ENCODE results near the gene KIRREL3.

The KIRREL3 gene

GRCh38 chr11:126805870-126806269, 194.7 kb downstream of the KIRREL3 start:
- in situ Hi-C loops (cut with MboI; ENCODE audit: low pct_unique_long_range_greater_than_20kb, low sequenced_read_pairs, unreplicated experiment): no loop called here
- DNase-seq (ENCODE audit: low spot score): no peak

DNA sequence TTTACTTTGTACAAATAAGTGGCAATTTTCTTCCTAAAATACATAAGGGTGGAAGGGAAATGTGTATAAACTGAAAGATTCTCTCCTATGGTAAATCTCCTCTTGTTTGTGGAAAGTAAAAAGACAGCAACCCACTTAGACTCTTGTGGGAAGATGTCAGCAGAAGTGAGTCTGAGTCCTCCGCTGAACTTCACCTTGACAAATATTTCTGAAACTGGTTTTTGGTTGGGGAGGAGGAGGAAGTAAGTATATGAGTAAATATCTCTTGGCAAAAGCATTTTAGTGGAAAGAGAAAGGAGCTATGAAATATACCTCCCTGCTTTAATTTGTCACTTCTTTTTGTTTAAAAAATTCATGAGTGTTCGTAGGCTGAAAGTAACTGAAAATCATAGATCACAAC, 196.2 kb downstream of the KIRREL3 start:
- DNase-seq (ENCODE audit: low spot score): no peak
- TF ChIP-seq, protein P1, sequence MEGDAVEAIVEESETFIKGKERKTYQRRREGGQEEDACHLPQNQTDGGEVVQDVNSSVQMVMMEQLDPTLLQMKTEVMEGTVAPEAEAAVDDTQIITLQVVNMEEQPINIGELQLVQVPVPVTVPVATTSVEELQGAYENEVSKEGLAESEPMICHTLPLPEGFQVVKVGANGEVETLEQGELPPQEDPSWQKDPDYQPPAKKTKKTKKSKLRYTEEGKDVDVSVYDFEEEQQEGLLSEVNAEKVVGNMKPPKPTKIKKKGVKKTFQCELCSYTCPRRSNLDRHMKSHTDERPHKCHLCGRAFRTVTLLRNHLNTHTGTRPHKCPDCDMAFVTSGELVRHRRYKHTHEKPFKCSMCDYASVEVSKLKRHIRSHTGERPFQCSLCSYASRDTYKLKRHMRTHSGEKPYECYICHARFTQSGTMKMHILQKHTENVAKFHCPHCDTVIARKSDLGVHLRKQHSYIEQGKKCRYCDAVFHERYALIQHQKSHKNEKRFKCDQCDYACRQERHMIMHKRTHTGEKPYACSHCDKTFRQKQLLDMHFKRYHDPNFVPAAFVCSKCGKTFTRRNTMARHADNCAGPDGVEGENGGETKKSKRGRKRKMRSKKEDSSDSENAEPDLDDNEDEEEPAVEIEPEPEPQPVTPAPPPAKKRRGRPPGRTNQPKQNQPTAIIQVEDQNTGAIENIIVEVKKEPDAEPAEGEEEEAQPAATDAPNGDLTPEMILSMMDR (IDR thresholded peaks at IDR 0.05; ENCODE audit: extremely low read depth, insufficient read depth, missing control alignments): no peak
- in situ Hi-C loops (cut with MboI; ENCODE audit: low pct_unique_long_range_greater_than_20kb, low sequenced_read_pairs, unreplicated experiment): no loop called here

More at GRCh38 chr11:126805870-126806269, 194.7 kb downstream of the KIRREL3 start:
- TF ChIP-seq, protein P1 (IDR thresholded peaks at IDR 0.05; ENCODE audit: extremely low read depth, insufficient read depth, missing control alignments): no peak

DNA sequence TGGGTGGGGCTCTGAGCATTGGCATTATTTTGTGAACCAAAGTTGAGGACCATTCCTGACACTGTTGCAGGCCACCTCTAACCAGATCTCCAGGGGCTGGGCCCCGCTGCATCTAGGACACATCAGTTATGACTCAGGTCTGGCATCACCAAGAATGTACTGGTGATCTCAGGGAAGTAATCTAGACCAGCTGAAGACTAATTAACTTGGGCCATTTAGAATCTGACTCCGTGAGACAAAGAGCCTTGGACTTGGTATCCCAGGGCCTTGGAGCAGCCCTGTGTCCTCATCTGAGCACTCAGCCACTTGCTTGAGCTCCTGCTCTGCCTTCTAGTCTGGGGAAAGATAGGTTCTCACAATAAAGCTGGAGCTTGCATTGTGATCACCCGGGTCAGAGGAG, 200.6 kb downstream of the KIRREL3 start:
- TF ChIP-seq, protein P1 (IDR thresholded peaks at IDR 0.05; ENCODE audit: extremely low read depth, insufficient read depth, missing control alignments): no peak
- in situ Hi-C loops (cut with MboI; ENCODE audit: low pct_unique_long_range_greater_than_20kb, low sequenced_read_pairs, unreplicated experiment): no loop called here
- DNase-seq (ENCODE audit: low spot score): no peak

DNA sequence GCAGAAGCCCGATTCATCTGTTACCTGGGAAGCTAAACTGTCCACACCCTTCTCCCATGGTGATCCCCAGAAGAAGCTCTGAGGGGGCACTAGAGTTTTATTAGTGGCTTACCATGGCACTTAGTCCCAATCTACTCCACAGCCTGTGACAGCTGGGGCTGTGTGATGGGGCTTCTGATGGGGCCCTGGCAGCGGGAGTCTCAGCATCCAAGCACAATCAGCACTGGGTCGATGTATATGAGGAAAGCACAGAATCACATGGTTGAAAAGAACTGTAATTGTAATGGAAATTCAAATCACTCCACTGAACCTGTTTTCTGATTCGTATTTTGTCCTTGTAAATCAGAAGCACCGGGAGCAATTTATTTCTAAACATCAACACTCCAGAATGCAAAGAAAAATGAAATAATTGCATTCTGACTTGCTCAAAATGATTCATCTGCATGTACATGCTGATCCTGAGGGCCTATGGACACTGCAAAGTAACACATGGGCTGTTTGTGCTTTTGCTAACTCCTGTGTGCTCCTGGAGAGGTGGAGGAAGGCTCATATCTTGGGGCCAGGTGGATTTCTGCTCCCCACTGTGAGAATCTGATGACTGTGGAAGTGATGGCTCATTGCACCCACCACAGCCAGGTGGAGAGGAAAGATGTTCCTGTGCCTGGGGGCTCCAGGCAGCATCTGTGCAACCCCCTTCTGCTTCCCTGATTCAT, 203.0 kb downstream of the KIRREL3 start:
- DNase-seq (ENCODE audit: low spot score): no peak
- in situ Hi-C loops (cut with MboI; ENCODE audit: low pct_unique_long_range_greater_than_20kb, low sequenced_read_pairs, unreplicated experiment): no loop called here
- TF ChIP-seq, protein P1 (IDR thresholded peaks at IDR 0.05; ENCODE audit: extremely low read depth, insufficient read depth, missing control alignments): no peak

DNA sequence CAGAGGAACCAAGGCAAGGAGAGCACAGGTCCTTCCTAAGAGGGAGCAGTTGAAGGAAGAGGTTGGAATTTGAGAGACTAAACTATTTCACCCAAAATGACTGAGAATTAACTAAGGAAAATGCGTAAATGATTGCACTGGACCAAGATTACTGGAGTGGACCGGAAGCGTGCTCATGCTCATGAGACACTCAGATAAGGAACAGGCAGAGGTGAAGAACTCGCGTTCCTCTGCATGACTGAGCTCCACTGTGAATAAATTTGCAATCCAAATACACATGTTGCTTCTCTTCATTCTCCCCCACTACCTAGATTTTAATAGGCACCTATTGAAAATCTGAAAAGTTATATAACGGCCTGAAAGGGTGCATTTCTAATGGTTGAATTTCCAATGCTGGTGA, 207.0 kb downstream of the KIRREL3 start:
- in situ Hi-C loops (cut with MboI; ENCODE audit: low pct_unique_long_range_greater_than_20kb, low sequenced_read_pairs, unreplicated experiment): no loop called here
- TF ChIP-seq, protein P1 (IDR thresholded peaks at IDR 0.05; ENCODE audit: extremely low read depth, insufficient read depth, missing control alignments): no peak
- no peak for DNase-seq (ENCODE audit: low spot score)

DNA sequence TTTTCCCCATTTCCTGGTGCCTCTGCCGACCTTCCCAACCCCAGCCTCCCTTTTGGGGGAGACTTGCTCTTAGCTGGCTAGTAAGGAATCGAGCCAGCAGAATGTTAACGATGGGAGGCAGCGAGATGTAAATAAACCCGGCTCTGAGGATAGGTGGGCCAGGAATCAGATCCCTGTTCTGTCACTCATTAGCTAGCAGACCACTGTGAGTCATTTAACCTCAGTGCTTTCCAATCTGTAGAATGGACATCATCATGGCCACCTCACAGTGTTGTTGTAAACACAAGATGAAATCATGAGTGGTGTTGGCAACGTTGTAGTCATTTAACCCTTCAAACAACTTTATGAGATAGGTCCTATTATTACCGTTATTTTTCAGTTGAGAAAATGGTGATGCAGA, 208.6 kb downstream of the KIRREL3 start:
- in situ Hi-C loops (cut with MboI; ENCODE audit: low pct_unique_long_range_greater_than_20kb, low sequenced_read_pairs, unreplicated experiment): no loop called here
- TF ChIP-seq, protein P1 (IDR thresholded peaks at IDR 0.05; ENCODE audit: extremely low read depth, insufficient read depth, missing control alignments): no peak
- DNase-seq (ENCODE audit: low spot score): no peak

Data from GM13977 (cell line).